ENCODE measurements around the gene N4BP2L2. TPM values are rescaled to one million over a fixed set of nuclear protein-coding genes. Genes with fewer than 3 reads are reported as not detected.

N4BP2L2 gene
- total and polyA plus RNA-seq, 2 of the 8 experiments (the other 6 are each of a cell fraction or from before 2014, with no cell fraction given) = 14.6 to 67.6 TPM

- TF ChIP-seq SIN3A (conservative IDR thresholded peaks at IDR 0.05 in 1 of 2, IDR thresholded peaks at IDR 0.05 in 1 of 2; ENCODE audit: low read depth in 1 of 2, low read length in 2 of 2) (peak; percentile 45 to 79; a peak in 1 of 4 replicates), BRCA1 (IDR thresholded peaks at IDR 0.05; ENCODE audit: low read depth, low read length) (no peak), SUZ12 (IDR thresholded peaks at IDR 0.05; ENCODE audit: low read length) (0 out of 2 replicates have a peak, but pooled peaks have one; percentile 28), RNF2 (IDR thresholded peaks at IDR 0.05; ENCODE audit: borderline replicate concordance, low read depth, low read length, missing control alignments, poor library complexity, severe bottlenecking) (peak; percentile 28), POLR2AphosphoS5 (IDR thresholded peaks at IDR 0.05; ENCODE audit: low read depth, low read length) (no peak), SP4 (IDR thresholded peaks at IDR 0.05; ENCODE audit: low read length) (no peak), E2F6 (IDR thresholded peaks at IDR 0.05) (peak; percentile 30; the same call in 1 of the 2 replicates), RFX5 (IDR thresholded peaks at IDR 0.05; ENCODE audit: borderline replicate concordance, low read depth, low read length) (no peak)
- TF ChIP-seq, protein P1, sequence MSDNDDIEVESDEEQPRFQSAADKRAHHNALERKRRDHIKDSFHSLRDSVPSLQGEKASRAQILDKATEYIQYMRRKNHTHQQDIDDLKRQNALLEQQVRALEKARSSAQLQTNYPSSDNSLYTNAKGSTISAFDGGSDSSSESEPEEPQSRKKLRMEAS (IDR thresholded peaks at IDR 0.05) = peak; percentile 51
Measured at GRCh38 chr13:32426990-32427851, 111.4 kb downstream of the N4BP2L2 start (continued).
